Measurements from ENCODE around the gene ZSCAN18.
"Not testable (repeated sequence)": the region's sequence is repeated elsewhere in the genome, so short reads cannot be mapped to it uniquely, and the experiment has no call there.

The ZSCAN18 gene, protein sequence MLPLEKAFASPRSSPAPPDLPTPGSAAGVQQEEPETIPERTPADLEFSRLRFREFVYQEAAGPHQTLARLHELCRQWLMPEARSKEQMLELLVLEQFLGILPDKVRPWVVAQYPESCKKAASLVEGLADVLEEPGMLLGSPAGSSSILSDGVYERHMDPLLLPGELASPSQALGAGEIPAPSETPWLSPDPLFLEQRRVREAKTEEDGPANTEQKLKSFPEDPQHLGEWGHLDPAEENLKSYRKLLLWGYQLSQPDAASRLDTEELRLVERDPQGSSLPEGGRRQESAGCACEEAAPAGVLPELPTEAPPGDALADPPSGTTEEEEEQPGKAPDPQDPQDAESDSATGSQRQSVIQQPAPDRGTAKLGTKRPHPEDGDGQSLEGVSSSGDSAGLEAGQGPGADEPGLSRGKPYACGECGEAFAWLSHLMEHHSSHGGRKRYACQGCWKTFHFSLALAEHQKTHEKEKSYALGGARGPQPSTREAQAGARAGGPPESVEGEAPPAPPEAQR

GRCh38 chr19:58097781-58098681 lies at the start of gene ZSCAN18:
TSS of gene ZSCAN18 (minus strand) at chr19:58098231. CDS start at chr19:58090267, 7,964 bp downstream.
- DNase-seq (ENCODE audit: low spot score): no peak

DNA sequence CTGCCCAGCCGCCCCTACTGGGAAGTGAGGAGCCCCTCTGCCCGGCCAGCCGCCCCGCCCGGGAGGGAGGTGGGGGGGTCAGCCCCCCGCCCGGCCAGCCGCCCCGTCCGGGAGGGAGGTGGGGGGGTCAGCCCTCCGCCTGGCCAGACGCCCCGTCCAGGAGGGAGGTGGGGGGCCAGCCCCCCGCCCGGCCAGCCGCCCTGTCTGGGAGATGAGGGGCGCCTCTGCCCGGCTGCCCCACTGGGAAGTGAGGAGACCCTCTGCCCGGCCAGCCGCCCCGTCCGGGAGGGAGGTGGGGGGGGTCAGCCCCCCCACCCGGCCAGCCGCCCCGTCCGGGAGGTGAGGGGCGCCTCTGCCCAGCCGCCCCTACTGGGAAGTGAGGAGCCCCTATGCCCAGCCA lies 49.4 kb upstream of the ZSCAN18 start:
- not testable (repeated sequence) for DNase-seq (ENCODE audit: low spot score)

GRCh38 chr19:58145849-58146248 lies 47.8 kb upstream of the ZSCAN18 start:
- no peak for DNase-seq (ENCODE audit: low spot score)

DNA sequence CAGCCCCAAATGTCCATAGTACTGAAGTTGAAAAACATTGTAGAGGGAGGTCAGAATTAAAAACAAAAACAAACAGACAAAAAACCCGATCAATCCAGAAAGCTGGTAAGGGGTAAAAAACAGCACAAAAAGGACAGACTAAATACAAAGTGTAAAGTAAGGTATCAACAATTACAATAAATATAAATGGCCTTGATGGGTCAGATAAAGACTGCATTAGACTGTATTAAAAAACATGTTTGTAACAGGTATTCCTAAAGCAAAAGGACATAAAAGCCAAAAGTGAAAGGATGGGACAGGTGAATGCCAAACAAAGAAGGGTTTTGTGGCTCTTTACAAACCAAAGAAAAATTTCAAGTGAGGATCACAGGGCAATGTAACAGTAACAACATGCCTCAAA lies 36.2 kb upstream of the ZSCAN18 start:
- no peak for DNase-seq (ENCODE audit: low spot score)

DNA sequence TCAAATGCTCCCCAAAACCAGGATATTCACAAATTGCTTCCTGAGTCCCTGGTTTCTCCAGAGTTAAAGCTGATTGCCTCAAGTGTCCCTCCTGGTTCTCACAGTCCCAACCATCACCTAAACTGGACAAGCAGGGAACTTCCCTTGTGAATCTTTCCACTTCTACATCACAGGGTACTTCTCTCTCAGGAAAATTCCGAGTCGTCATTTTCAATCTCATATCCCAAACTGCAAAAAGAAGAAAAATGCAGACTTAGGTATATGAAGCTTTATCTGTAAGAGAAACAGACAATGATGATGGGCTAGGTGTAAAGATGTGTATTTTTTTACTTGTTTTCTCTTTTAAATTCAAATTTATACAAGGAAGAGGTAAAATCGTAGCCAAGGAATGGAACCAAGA lies 31.3 kb upstream of the ZSCAN18 start:
- no peak for DNase-seq (ENCODE audit: low spot score)

- no peak for DNase-seq (ENCODE audit: low spot score)
These were observed 30.1 kb upstream of the ZSCAN18 start for GRCh38 chr19:58128041-58128685.

- DNase-seq (ENCODE audit: low spot score): no peak
These were observed 25.3 kb upstream of the ZSCAN18 start for GRCh38 chr19:58123354-58123753.

- no peak for DNase-seq (ENCODE audit: low spot score)
These were observed 21.1 kb upstream of the ZSCAN18 start for GRCh38 chr19:58118979-58119733.

DNA sequence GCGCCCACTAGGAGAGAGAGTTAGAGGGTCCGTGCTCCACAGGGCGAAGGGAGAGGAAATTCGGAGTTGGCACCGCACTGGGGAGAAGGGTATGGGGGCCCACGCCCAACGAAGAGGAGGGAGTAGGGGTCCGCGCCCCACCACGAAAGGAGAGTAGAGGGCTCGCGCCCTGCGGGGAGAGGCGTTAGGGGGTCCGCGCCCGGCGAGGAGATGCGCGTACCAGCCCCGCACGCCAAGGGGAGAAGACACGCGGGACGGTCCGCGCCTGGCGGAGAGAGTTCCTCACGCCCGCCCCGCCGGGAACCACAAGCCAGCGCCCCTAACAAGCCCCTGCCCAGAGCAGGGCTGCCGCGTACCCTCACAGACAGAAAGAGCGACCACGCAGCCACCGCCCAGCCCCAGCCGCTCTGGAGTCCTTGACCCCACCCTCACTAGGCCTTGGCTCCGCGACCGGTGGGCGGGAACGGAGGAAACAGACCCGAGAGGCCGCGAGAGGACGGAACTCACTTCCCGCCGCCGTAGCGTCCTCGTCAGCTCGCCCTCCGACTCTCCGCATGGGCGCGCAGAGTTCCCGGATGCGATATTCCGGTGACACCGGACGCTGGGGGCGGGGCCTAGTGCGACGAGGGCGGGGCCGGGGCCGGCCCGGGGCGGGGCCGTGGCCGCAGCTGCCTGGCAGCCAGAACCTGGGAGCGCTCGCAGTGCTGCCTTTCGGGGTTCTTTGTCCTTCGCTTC lies 20.0 kb upstream of the ZSCAN18 start:
- DNase-seq (ENCODE audit: low spot score): no peak

DNA sequence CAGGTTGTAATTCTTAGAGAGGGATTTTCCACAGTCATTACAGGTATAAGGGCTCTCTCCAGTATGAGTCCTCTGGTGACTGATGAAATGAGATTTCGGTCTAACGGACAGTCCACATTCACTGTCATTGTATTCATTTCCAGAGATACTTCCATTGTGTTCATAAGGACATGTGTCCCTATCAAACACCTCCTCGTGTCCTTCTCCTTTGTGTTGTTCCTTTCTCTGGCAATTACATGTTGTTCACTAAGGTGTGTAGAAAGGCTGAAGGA lies 10.5 kb upstream of the ZSCAN18 start:
- DNase-seq (ENCODE audit: low spot score): no peak

DNA sequence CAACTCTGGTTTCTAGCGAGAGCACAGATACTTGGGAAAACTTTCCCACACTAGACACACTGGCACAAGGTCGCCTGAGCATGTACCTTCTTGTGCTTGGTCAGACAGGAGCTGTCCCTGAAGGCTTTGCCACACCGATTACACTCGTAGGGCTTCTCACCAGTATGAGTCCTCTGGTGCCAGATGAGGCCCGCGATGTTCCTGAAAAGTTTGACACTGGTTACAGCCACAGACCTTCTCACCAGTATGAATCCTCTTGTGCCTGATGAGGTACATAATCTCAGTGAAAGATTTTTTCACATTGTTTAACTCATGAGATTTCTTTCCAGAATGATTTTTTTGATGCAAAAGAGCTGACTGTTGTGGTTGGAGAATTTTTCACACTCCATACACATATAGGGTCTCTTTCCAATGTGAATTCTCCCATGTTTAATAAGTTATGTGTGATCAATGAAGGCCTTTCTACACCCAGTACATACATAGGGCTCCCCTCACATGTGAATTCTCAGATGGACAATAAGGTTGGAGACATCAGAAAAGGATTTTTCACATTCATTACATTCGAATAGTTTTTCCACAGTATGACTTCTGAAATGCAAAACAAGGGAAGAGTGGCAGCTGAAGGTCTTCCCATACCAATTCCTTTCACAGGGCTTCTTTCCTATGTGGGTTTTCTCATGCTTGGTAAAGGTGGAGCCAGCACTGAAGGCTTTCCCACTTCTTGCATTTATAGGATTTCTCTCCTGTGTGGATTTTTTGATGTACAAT lies 9.9 kb upstream of the ZSCAN18 start:
- DNase-seq (ENCODE audit: low spot score): no peak

- DNase-seq (ENCODE audit: low spot score): no peak
These were observed 609 bp upstream of the ZSCAN18 start for GRCh38 chr19:58098682-58098998.

DNA sequence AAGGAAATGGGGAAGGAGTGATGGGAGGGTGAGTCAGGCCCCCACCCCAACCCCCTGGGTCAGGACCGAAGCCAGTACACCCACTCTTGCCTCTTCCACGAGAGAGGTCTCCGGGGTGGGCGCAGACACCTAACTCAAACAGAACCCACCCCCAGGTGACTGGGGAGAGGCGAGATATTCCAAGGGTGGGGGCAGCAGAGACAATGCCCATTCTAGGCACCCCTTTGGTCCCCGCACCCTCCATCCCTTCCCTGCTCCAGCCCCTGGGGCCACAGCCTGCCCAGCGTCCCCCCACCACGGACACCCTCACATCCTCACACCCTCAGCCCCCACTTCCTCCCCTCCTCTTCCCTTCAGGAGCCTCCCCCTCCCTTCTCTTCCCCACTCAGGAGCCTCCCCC lies 682 bp downstream of the ZSCAN18 start:
- no peak for DNase-seq (ENCODE audit: low spot score)

DNA sequence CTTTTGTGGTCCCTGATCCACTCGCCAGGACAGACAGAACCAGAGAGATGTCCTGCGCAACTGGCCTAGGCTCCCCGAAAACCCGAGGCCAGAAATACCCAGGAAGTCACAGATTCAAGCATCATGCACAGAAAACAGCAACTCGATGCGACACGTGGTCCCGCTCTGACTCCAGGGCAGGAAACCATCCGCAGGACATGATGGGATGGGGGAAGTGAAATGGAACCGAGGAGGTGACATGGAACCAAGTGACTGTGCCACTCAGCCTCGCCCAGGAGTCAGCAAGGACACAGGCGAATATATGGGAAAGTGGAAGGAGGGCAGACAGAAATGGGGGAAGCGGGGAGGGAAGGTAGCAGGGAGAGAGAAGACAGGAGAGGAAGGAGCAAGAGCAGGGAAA lies 1.1 kb downstream of the ZSCAN18 start:
- DNase-seq (ENCODE audit: low spot score): no peak

- no peak for DNase-seq (ENCODE audit: low spot score)
These were observed 2.7 kb downstream of the ZSCAN18 start for GRCh38 chr19:58095328-58095727.

- no peak for DNase-seq (ENCODE audit: low spot score)
These were observed 5.0 kb downstream of the ZSCAN18 start for GRCh38 chr19:58093071-58093470.

- DNase-seq (ENCODE audit: low spot score): no peak
These were observed 6.6 kb downstream of the ZSCAN18 start for GRCh38 chr19:58091251-58091995.

GRCh38 chr19:58089846-58090245 lies 8.2 kb downstream of the ZSCAN18 start:
- DNase-seq (ENCODE audit: low spot score): no peak

DNA sequence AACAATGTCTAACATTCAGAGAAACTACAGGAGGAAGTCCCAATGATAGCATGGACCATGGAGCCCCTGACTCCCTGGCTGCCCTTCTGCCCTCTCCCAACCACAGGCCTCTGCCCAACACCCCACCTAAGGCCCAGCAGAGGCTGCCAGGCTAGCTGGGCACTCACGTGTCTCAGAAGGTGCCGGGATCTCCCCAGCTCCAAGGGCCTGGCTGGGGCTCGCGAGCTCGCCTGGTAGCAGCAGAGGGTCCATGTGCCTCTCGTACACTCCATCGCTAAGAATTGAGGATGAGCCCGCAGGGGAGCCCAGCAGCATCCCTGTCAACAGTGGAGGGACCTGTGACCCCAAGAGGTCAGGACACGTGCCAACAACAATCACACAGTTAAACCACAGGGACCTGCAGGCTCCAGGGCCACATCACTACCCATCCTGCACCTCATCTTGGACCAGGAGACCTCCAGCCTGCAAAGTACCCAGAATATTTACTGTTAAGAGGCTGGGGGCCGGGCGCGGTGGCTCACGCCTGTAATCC lies 9.4 kb downstream of the ZSCAN18 start:
- DNase-seq (ENCODE audit: low spot score): no peak

Data from NAMALWA (cell line).